ENCODE measurements around the gene PDE6H. TPM values are rescaled to one million over a fixed set of nuclear protein-coding genes. Genes with fewer than 3 reads are reported as not detected.

PDE6H gene
- total and polyA plus RNA-seq, 2 donors (not counting 1 experiment from before 2014, with no cell fraction given): not detected

- no peaks in the 10 kb centered on the region for H3K36me3 ChIP-seq (ENCODE audit: control insufficient read depth, insufficient read depth, low read length)
- H2AFZ ChIP-seq (ENCODE audit: low read length): no peak overlapping the region
- TF ChIP-seq CTCF (conservative IDR thresholded peaks at IDR 0.05 in 1 of 2, IDR thresholded peaks at IDR 0.05 in 1 of 2; ENCODE audit: low read depth in 1 of 2, low read length in 2 of 2): no peak
- TF ChIP-seq EZH2 (IDR thresholded peaks at IDR 0.05; ENCODE audit: low read length, missing control alignments): no peak
- peaks cover 5% of the 10 kb centered on the region for H3K4me1 ChIP-seq (ENCODE audit: control insufficient read depth, extremely low read depth, insufficient read depth, low read length)
- no peak for DNase-seq (ENCODE audit: low read depth in 2 of 2)
- no peaks in the 10 kb centered on the region for H3K27me3 ChIP-seq (ENCODE audit: control insufficient read depth, insufficient read depth, low read length)
- H3K79me2 ChIP-seq (ENCODE audit: control insufficient read depth, insufficient read depth, low read length): no peaks in the 10 kb centered on the region
- no peaks in the 10 kb centered on the region for H3K9me3 ChIP-seq (ENCODE audit: control insufficient read depth, insufficient read depth, low read depth, low read length)
- no peak overlapping the region for H3K4me3 ChIP-seq (replicated peaks in 1 of 4; ENCODE audit: control extremely low read depth in 1 of 4, insufficient read depth in 1 of 4, low read depth in 3 of 4, low read length in 4 of 4)
- H4K20me1 ChIP-seq (ENCODE audit: control insufficient read depth, extremely low read depth, insufficient read depth, low read length): no peaks in the 10 kb centered on the region
- H3K27ac ChIP-seq (ENCODE audit: insufficient read depth, low read length): no peak overlapping the region
- H3K9ac ChIP-seq (ENCODE audit: insufficient read depth, low read length): no peak overlapping the region
- peak overlapping the region; percentile 36 for H3K4me2 ChIP-seq (ENCODE audit: extremely low read depth, insufficient read depth, low read length)
Measured at GRCh38 chr12:14958361-14959125, 14.3 kb upstream of the PDE6H start.

- H3K4me2 ChIP-seq (ENCODE audit: extremely low read depth, insufficient read depth, low read length): no peak overlapping the region
- no peaks in the 10 kb centered on the region for H3K9me3 ChIP-seq (ENCODE audit: control insufficient read depth, insufficient read depth, low read depth, low read length)
Measured at GRCh38 chr12:14959126-14959440, 13.8 kb upstream of the PDE6H start.

GRCh38 chr12:14959463-14959862 is 13.4 kb upstream of the PDE6H start:
- DNase-seq (ENCODE audit: low read depth in 2 of 2): no peak
- H2AFZ ChIP-seq (ENCODE audit: low read length): peak overlapping the region; percentile 37
- H3K4me3 ChIP-seq (replicated peaks in 1 of 4; ENCODE audit: control extremely low read depth in 1 of 4, insufficient read depth in 1 of 4, low read depth in 3 of 4, low read length in 4 of 4): no peak overlapping the region
- H3K36me3 ChIP-seq (ENCODE audit: control insufficient read depth, insufficient read depth, low read length): no peaks in the 10 kb centered on the region
- no peak for TF ChIP-seq CTCF (conservative IDR thresholded peaks at IDR 0.05 in 1 of 2, IDR thresholded peaks at IDR 0.05 in 1 of 2; ENCODE audit: low read depth in 1 of 2, low read length in 2 of 2)
- TF ChIP-seq EZH2 (IDR thresholded peaks at IDR 0.05; ENCODE audit: low read length, missing control alignments): no peak
- no peaks in the 10 kb centered on the region for H3K9me3 ChIP-seq (ENCODE audit: control insufficient read depth, insufficient read depth, low read depth, low read length)
- no peak overlapping the region for H3K27ac ChIP-seq (ENCODE audit: insufficient read depth, low read length)
- H3K4me2 ChIP-seq (ENCODE audit: extremely low read depth, insufficient read depth, low read length): no peak overlapping the region
- H4K20me1 ChIP-seq (ENCODE audit: control insufficient read depth, extremely low read depth, insufficient read depth, low read length): no peaks in the 10 kb centered on the region
- H3K79me2 ChIP-seq (ENCODE audit: control insufficient read depth, insufficient read depth, low read length): no peaks in the 10 kb centered on the region
- no peak overlapping the region for H3K9ac ChIP-seq (ENCODE audit: insufficient read depth, low read length)
- no peaks in the 10 kb centered on the region for H3K27me3 ChIP-seq (ENCODE audit: control insufficient read depth, insufficient read depth, low read length)
- peaks cover 5% of the 10 kb centered on the region for H3K4me1 ChIP-seq (ENCODE audit: control insufficient read depth, extremely low read depth, insufficient read depth, low read length)

More at GRCh38 chr12:14959126-14959440, 13.8 kb upstream of the PDE6H start:
- H3K4me1 ChIP-seq (ENCODE audit: control insufficient read depth, extremely low read depth, insufficient read depth, low read length): peaks cover 5% of the 10 kb centered on the region
- H4K20me1 ChIP-seq (ENCODE audit: control insufficient read depth, extremely low read depth, insufficient read depth, low read length): no peaks in the 10 kb centered on the region
- H3K36me3 ChIP-seq (ENCODE audit: control insufficient read depth, insufficient read depth, low read length): no peaks in the 10 kb centered on the region
- no peak overlapping the region for H2AFZ ChIP-seq (ENCODE audit: low read length)
- no peaks in the 10 kb centered on the region for H3K79me2 ChIP-seq (ENCODE audit: control insufficient read depth, insufficient read depth, low read length)
- H3K4me3 ChIP-seq (replicated peaks in 1 of 4; ENCODE audit: control extremely low read depth in 1 of 4, insufficient read depth in 1 of 4, low read depth in 3 of 4, low read length in 4 of 4): no peak overlapping the region
- H3K27me3 ChIP-seq (ENCODE audit: control insufficient read depth, insufficient read depth, low read length): no peaks in the 10 kb centered on the region
- no peak for DNase-seq (ENCODE audit: low read depth in 2 of 2)
- no peak for TF ChIP-seq CTCF (conservative IDR thresholded peaks at IDR 0.05 in 1 of 2, IDR thresholded peaks at IDR 0.05 in 1 of 2; ENCODE audit: low read depth in 1 of 2, low read length in 2 of 2)
- TF ChIP-seq EZH2 (IDR thresholded peaks at IDR 0.05; ENCODE audit: low read length, missing control alignments): no peak
- no peak overlapping the region for H3K27ac ChIP-seq (ENCODE audit: insufficient read depth, low read length)
- no peak overlapping the region for H3K9ac ChIP-seq (ENCODE audit: insufficient read depth, low read length)
